ENCODE data around the gene KIRREL3.

The KIRREL3 gene

GRCh38 chr11:127037596-127037995, 37.0 kb upstream of the KIRREL3 start:
- TF ChIP-seq, protein P1, sequence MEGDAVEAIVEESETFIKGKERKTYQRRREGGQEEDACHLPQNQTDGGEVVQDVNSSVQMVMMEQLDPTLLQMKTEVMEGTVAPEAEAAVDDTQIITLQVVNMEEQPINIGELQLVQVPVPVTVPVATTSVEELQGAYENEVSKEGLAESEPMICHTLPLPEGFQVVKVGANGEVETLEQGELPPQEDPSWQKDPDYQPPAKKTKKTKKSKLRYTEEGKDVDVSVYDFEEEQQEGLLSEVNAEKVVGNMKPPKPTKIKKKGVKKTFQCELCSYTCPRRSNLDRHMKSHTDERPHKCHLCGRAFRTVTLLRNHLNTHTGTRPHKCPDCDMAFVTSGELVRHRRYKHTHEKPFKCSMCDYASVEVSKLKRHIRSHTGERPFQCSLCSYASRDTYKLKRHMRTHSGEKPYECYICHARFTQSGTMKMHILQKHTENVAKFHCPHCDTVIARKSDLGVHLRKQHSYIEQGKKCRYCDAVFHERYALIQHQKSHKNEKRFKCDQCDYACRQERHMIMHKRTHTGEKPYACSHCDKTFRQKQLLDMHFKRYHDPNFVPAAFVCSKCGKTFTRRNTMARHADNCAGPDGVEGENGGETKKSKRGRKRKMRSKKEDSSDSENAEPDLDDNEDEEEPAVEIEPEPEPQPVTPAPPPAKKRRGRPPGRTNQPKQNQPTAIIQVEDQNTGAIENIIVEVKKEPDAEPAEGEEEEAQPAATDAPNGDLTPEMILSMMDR (IDR thresholded peaks at IDR 0.05; ENCODE audit: control insufficient read depth, insufficient read depth, low read depth, low read length, missing control alignments) = no peak
- no peak overlapping the region for H3K4me3 ChIP-seq (ENCODE audit: control insufficient read depth, low read depth, low read length)
- DNase-seq (ENCODE audit: low read depth) = no peak

DNA sequence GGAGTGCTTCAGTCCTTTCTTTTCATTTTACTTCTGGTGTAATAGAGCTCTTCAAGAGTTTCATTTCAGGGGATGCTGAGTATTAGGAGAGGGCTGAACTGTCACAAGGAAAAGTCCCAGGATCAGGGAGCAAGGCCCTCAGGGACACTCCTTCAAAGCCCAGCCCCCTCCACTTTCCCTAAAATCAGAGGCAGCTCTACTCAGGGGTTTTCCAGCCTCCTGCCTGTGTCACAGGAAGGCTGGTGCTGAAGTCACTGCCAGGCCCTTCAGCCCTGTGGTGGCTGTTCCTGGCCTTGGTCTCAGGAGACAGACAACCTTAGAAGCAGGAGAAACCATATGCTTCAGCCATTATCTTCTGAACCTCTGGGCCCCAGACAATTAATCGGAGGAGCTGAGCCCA, 36.4 kb upstream of the KIRREL3 start:
- TF ChIP-seq, protein P1 (IDR thresholded peaks at IDR 0.05; ENCODE audit: control insufficient read depth, insufficient read depth, low read depth, low read length, missing control alignments) = no peak
- no peak overlapping the region for H3K4me3 ChIP-seq (ENCODE audit: control insufficient read depth, low read depth, low read length)
- DNase-seq (ENCODE audit: low read depth) = no peak

DNA sequence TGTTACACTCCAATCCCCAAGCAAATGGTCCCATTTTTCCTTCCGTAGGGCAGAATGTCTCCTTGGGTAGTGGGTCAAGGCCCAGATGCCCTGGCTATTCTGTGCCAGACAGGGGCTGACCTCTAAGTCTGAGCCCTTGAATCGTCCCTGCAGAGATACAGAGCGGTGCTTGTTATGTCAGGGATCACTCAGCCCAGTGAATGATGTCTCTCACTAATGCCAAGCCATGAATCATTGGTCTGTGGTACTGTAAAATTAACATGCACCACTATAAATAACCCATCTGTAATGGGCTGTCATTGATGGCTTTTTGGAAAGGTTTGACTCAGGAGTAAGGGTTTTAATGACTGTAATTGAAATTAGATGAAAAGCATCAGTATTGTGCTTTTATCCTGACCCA, 35.3 kb upstream of the KIRREL3 start:
- no peak overlapping the region for H3K4me3 ChIP-seq (ENCODE audit: control insufficient read depth, low read depth, low read length)
- TF ChIP-seq, protein P1 (IDR thresholded peaks at IDR 0.05; ENCODE audit: control insufficient read depth, insufficient read depth, low read depth, low read length, missing control alignments) = no peak
- DNase-seq (ENCODE audit: low read depth) = no peak

DNA sequence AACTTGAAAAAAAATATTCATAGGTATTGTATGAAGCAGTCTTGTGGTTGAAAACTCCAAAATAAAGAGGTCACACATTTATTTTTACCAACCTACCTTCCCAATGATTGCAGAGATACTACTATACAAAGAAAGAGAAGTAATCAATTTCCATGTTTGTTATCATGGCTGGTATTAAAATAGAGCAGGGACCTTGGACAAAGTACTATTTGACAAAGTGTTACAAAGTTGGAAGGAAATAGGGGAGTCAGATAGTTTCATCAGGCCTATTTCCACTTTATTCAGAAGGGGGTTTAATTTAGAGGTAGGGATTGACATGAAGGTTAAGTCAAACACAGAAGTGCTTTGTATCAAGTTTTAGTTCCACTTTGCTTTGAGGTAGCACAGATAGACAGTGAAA, 34.4 kb upstream of the KIRREL3 start:
- TF ChIP-seq, protein P1 (IDR thresholded peaks at IDR 0.05; ENCODE audit: control insufficient read depth, insufficient read depth, low read depth, low read length, missing control alignments) = no peak
- H3K4me3 ChIP-seq (ENCODE audit: control insufficient read depth, low read depth, low read length) = no peak overlapping the region
- DNase-seq (ENCODE audit: low read depth) = no peak

DNA sequence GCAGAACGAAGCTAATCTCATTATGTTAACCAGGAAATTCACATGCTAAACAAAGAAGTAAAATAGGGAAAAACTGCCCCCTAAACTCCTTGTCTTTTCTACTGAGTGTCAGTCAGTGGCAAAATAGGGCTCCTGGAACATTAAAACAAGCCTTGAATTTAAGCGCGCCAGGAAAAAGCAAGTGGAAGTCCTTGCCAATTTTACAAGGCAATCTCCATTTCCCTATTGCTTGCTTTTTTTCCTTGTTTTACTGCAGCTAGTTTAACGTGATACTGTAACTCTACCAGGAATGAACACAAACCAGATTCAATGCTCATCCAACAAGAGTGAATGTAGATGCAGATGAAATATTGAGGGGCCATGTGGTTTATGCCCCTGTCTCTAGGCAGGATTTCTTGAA, 28.1 kb upstream of the KIRREL3 start:
- H3K4me3 ChIP-seq (ENCODE audit: control insufficient read depth, low read depth, low read length) = no peak overlapping the region
- TF ChIP-seq, protein P1 (IDR thresholded peaks at IDR 0.05; ENCODE audit: control insufficient read depth, insufficient read depth, low read depth, low read length, missing control alignments) = no peak
- no peak for DNase-seq (ENCODE audit: low read depth)

GRCh38 chr11:127027789-127028188, 27.2 kb upstream of the KIRREL3 start:
- TF ChIP-seq, protein P1 (IDR thresholded peaks at IDR 0.05; ENCODE audit: control insufficient read depth, insufficient read depth, low read depth, low read length, missing control alignments) = no peak
- no peak for DNase-seq (ENCODE audit: low read depth)

GRCh38 chr11:127027000-127027399, 26.4 kb upstream of the KIRREL3 start:
- DNase-seq (ENCODE audit: low read depth) = no peak
- H3K4me3 ChIP-seq (ENCODE audit: control insufficient read depth, low read depth, low read length) = no peak overlapping the region
- TF ChIP-seq, protein P1 (IDR thresholded peaks at IDR 0.05; ENCODE audit: control insufficient read depth, insufficient read depth, low read depth, low read length, missing control alignments) = no peak

More at GRCh38 chr11:127027789-127028188, 27.2 kb upstream of the KIRREL3 start:
- H3K4me3 ChIP-seq (ENCODE audit: control insufficient read depth, low read depth, low read length) = no peak overlapping the region
